GM12874 (cell line): ENCODE data around the gene PCA3.

Source experiments
- CTCF ChIP-seq: IDR thresholded peaks from 2 replicates; pipeline ENCODE4 v1.5.1; 2011; ENCODE audit warnings: low read depth, mild to moderate bottlenecking, control low read depth, low read length, moderate library complexity; ENCODE audit not compliant: insufficient read depth

The PCA3 gene

DNA sequence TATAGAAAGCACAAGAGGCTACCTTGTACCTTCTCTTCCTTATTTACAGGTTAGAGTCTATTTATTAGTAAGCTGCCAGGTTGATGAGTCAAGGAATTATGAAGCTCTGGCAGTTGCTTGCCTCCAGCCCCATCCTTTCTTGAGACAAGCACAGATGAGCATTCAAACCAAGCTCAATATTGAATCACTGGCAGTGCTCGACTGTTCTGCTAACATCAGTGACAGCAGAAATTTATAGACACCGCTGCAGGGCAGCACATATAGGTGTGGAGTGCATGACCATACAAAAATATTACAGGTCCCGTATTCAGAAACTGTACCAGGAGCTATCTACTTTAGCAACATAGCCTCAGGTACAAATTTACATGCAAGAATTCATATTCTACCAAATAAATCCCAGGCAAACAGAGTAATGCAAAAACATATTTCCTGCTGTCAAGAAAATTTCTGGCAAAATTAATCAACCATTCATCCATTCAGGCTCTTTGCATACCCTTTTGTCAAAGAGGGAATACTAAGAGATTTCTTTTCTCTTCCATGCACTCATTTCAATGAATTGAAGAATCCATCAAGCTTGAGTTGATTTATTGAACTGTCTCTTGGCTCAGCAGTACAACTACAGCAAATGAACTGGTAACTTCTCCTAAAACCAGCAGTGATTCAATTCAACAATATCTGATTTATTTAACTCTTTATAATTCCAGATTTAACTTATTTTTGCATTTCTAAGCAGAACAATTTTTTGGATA, 26.9 kb upstream of the PCA3 start:
- no peak for TF ChIP-seq CTCF

GRCh38 chr9:76738402-76738801, 25.8 kb upstream of the PCA3 start:
- no peak for TF ChIP-seq CTCF

- TF ChIP-seq CTCF: no peak
Observed at GRCh38 chr9:76741524-76741923, 22.7 kb upstream of the PCA3 start.

DNA sequence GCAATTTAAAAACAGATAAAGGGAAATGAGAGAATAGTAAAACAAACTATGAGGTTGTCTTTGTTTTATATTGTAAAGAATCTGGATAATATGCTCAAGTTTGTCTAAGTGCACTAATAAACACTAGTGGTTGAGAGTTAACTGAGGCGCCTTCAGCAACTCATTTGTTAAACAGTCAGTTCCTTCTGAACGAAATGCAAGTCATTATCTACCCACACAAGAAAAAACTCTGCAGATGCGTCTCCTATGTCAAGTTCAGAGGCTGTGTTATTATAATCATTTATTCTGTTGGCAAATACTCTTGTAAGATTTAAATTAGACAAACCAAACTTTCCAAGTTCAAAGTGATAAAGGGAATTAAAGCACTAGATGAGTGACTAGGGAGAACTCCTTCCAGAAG, 20.3 kb upstream of the PCA3 start:
- TF ChIP-seq CTCF: no peak

- no peak for TF ChIP-seq CTCF
Observed at GRCh38 chr9:76744336-76744735, 19.9 kb upstream of the PCA3 start.

- no peak for TF ChIP-seq CTCF
Observed at GRCh38 chr9:76751001-76751400, 13.2 kb upstream of the PCA3 start.

GRCh38 chr9:76756268-76756640, 8.0 kb upstream of the PCA3 start:
- no peak for TF ChIP-seq CTCF
